ENCODE measurements around the gene ADAMTS16.

GRCh38 chr5:5339257-5339656, 199.1 kb downstream of the ADAMTS16 start:
- TF ChIP-seq, protein P1, sequence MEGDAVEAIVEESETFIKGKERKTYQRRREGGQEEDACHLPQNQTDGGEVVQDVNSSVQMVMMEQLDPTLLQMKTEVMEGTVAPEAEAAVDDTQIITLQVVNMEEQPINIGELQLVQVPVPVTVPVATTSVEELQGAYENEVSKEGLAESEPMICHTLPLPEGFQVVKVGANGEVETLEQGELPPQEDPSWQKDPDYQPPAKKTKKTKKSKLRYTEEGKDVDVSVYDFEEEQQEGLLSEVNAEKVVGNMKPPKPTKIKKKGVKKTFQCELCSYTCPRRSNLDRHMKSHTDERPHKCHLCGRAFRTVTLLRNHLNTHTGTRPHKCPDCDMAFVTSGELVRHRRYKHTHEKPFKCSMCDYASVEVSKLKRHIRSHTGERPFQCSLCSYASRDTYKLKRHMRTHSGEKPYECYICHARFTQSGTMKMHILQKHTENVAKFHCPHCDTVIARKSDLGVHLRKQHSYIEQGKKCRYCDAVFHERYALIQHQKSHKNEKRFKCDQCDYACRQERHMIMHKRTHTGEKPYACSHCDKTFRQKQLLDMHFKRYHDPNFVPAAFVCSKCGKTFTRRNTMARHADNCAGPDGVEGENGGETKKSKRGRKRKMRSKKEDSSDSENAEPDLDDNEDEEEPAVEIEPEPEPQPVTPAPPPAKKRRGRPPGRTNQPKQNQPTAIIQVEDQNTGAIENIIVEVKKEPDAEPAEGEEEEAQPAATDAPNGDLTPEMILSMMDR (IDR thresholded peaks at IDR 0.05): no peak
- no peak for TF ChIP-seq POLR2A (IDR thresholded peaks at IDR 0.05)

Data from esophagus squamous epithelium (tissue), 4 donors.